Nephron (organoid): ENCODE data around the gene CXADR.
A peak's percentile ranks its signal among the peaks of the same experiment; 100 is the strongest.

Experiments used
- H3K27ac Mint-ChIP-seq, 3 experiments: 2 replicates each; pipeline ENCODE4 v1.8.0; 2020; ENCODE audit warnings: mixed read lengths in 3 of 3, mild to moderate bottlenecking in 2 of 3, moderate library complexity in 1 of 3
- H3K27me3 Mint-ChIP-seq: 2 replicates; pipeline ENCODE4 v1.8.0; 2021; ENCODE audit warnings: low read depth, mild to moderate bottlenecking, moderate library complexity, mixed read lengths
- H3K36me3 Mint-ChIP-seq: 2 replicates; pipeline ENCODE4 v1.8.0; 2020; ENCODE audit warnings: low read depth, mixed read lengths
- H3K4me1 Mint-ChIP-seq: 2 replicates; pipeline ENCODE4 v1.8.0; 2020; ENCODE audit warnings: mixed read lengths
- H3K4me3 Mint-ChIP-seq, 3 experiments: 2 replicates each; pipeline ENCODE4 v1.8.0; 2020; ENCODE audit warnings: mild to moderate bottlenecking in 3 of 3, mixed read lengths in 3 of 3, moderate library complexity in 2 of 3
- H3K9me3 Mint-ChIP-seq: 2 replicates; pipeline ENCODE4 v1.8.0; 2020; ENCODE audit warnings: mixed read lengths
- TF ChIP-seq, protein P1 (sequence below), 3 experiments: fragments of 200-600 bp; sonication (generic); IDR thresholded peaks; one replicate each; pipeline ENCODE4 v1.5.0; 2021; ENCODE audit warnings: antibody characterized with exemption in 3 of 3; ENCODE audit not compliant: unreplicated experiment in 3 of 3

CXADR gene

DNA sequence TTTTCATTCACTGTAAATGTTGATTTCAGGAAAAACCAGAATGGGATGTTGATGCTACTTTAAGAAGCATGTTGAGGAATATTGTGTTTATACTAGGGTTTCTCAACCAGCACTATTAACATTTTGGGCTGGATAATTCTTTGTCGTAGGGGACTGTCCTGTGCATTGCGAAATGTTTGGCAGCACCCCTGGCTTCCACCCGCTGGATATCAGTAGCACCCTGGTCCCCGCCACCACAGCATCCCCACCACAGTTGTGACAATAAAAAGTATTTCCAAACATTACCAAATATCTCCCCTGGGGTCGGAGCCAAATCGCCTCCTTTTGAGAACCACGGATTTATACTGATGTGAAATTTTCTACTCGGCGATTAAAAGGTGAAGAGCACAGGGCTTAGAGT, 57.9 kb downstream of the CXADR start:
- Mint-ChIP-seq H3K4me1 (no peaks in the 10 kb centered on the region), H3K36me3 (no peaks in the 10 kb centered on the region), H3K4me3 (no peak overlapping the region), H3K27me3 (no peaks in the 10 kb centered on the region), H3K9me3 (no peaks in the 10 kb centered on the region), H3K27ac (no peak overlapping the region)
- TF ChIP-seq, protein P1, sequence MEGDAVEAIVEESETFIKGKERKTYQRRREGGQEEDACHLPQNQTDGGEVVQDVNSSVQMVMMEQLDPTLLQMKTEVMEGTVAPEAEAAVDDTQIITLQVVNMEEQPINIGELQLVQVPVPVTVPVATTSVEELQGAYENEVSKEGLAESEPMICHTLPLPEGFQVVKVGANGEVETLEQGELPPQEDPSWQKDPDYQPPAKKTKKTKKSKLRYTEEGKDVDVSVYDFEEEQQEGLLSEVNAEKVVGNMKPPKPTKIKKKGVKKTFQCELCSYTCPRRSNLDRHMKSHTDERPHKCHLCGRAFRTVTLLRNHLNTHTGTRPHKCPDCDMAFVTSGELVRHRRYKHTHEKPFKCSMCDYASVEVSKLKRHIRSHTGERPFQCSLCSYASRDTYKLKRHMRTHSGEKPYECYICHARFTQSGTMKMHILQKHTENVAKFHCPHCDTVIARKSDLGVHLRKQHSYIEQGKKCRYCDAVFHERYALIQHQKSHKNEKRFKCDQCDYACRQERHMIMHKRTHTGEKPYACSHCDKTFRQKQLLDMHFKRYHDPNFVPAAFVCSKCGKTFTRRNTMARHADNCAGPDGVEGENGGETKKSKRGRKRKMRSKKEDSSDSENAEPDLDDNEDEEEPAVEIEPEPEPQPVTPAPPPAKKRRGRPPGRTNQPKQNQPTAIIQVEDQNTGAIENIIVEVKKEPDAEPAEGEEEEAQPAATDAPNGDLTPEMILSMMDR (IDR thresholded peaks at IDR 0.05; ENCODE audit: unreplicated experiment in 3 of 3), result no peak

DNA sequence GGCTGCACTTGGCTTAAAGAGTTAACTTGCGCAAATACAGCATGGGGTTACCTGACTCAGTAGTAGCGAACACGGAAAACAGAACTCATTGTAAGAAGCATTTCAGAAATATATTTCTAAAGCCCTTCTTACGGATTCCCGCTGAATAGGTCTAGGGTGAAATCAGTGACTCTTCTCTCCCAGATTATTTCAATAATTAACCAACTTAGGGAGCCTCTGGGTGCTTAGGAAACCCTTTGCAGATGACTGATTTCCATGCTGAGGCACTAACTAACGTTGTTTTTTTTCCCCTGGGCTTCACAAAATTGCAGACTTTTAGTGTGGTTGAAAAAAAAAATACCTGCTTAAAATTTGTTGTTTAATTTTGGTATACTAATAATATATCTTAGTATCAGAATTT, 59.6 kb downstream of the CXADR start:
- Mint-ChIP-seq H3K27ac (peak overlapping the region in 2 of 3 experiments; percentile 64 to 86), H3K27me3 (no peaks in the 10 kb centered on the region), H3K36me3 (no peaks in the 10 kb centered on the region), H3K9me3 (no peaks in the 10 kb centered on the region), H3K4me1 (no peaks in the 10 kb centered on the region), H3K4me3 (no peak overlapping the region)
- TF ChIP-seq, protein P1 (IDR thresholded peaks at IDR 0.05; ENCODE audit: unreplicated experiment in 3 of 3), result no peak

- H3K4me3 Mint-ChIP-seq, result no peak overlapping the region
- H3K27ac Mint-ChIP-seq, result no peak overlapping the region
- TF ChIP-seq, protein P1 (IDR thresholded peaks at IDR 0.05; ENCODE audit: unreplicated experiment in 3 of 3), result no peak
- peaks cover 4% of the 10 kb centered on the region for H3K36me3 Mint-ChIP-seq
- H3K4me1 Mint-ChIP-seq, result no peaks in the 10 kb centered on the region
- no peaks in the 10 kb centered on the region for H3K27me3 Mint-ChIP-seq
- H3K9me3 Mint-ChIP-seq, result no peaks in the 10 kb centered on the region
Observed at GRCh38 chr21:17575076-17575475, 62.2 kb downstream of the CXADR start.

- TF ChIP-seq, protein P1 (IDR thresholded peaks at IDR 0.05; ENCODE audit: unreplicated experiment in 3 of 3), result no peak
- H3K4me3 Mint-ChIP-seq, result no peak overlapping the region
- no peaks in the 10 kb centered on the region for H3K9me3 Mint-ChIP-seq
- H3K27ac Mint-ChIP-seq, result no peak overlapping the region
- H3K27me3 Mint-ChIP-seq, result no peaks in the 10 kb centered on the region
- H3K36me3 Mint-ChIP-seq, result peaks cover 4% of the 10 kb centered on the region
- no peaks in the 10 kb centered on the region for H3K4me1 Mint-ChIP-seq
Observed at GRCh38 chr21:17576080-17576835, 63.4 kb downstream of the CXADR start.

- Mint-ChIP-seq H3K9me3 (no peaks in the 10 kb centered on the region), H3K27ac (no peak overlapping the region), H3K36me3 (peaks cover 4% of the 10 kb centered on the region), H3K27me3 (no peaks in the 10 kb centered on the region), H3K4me1 (no peaks in the 10 kb centered on the region), H3K4me3 (no peak overlapping the region)
- TF ChIP-seq, protein P1 (IDR thresholded peaks at IDR 0.05; ENCODE audit: unreplicated experiment in 3 of 3), result no peak
Observed at GRCh38 chr21:17577701-17578100, 64.9 kb downstream of the CXADR start.

- Mint-ChIP-seq H3K27ac (no peak overlapping the region), H3K4me3 (no peak overlapping the region), H3K4me1 (no peaks in the 10 kb centered on the region), H3K27me3 (no peaks in the 10 kb centered on the region), H3K9me3 (no peaks in the 10 kb centered on the region), H3K36me3 (peaks cover 4% of the 10 kb centered on the region)
- TF ChIP-seq, protein P1 (IDR thresholded peaks at IDR 0.05; ENCODE audit: unreplicated experiment in 3 of 3), result no peak
Observed at GRCh38 chr21:17578162-17578561, 65.3 kb downstream of the CXADR start.
